Cardiac septum (tissue), 1 donor: ENCODE measurements around the gene GPSM1. TPM values are rescaled to one million over a fixed set of nuclear protein-coding genes. Genes with fewer than 3 reads are reported as not detected.
"Not testable (repeated sequence)": the region's sequence is repeated elsewhere in the genome, so short reads cannot be mapped to it uniquely, and the experiment has no call there.

Experiments
- DNase-seq: peaks from one replicate; pipeline ENCODE4 v3.0.0-alpha.2; 2020; ENCODE audit warnings: low spot score
- intact Hi-C: fragments of 100-400 bp; cut with DNase I; formaldehyde crosslinking; loops from one replicate; pipeline ENCODE4 v1.14.0; 2022
- total RNA-seq: library from RNA; stranded (reverse); fragmentation: NEBNext Ultra II Directional; extraction: Animal tissue kit (Norgen Biotek cat#: 25700); gene quantifications from one replicate; pipeline ENCODE4 v1.2.1, GENCODE V29; 2021
- donor health status: DM: no; HTN: no; CAD: no.

The GPSM1 gene
- total RNA-seq, 1 donor from 2014 or later, result 35.1 TPM

GRCh38 chr9:136397643-136398042 lies 70.3 kb downstream of the GPSM1 start:
- DNase-seq, result no peak
- intact Hi-C loops, result no loop called here

DNA sequence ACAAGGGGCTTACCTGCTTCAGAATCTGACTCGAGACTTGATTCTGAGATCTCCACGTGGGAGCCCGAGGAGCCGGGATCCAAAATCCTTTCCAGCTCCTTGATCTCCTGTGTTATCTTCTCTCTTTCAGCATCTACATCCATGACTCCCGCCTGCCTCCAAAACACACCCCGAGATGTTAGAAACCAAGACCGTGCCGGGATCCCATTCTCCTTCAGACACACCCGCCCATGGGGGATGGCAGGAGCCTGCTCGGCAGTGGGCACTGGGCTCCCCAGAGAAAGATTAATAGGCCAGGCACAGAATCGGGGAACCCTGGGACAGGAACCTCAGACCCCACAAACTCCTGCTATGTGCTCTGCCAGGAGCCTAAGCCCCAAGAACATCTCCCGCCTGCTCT lies 70.9 kb downstream of the GPSM1 start:
- no peak for DNase-seq

GRCh38 chr9:136399176-136400037 lies 72.1 kb downstream of the GPSM1 start:
- intact Hi-C loops, result loop anchor here (1.0 to 2.0 kb wide), 3 partner anchors 36 to 87 kb away; partner anchors contain the start of gene DNLZ
- DNase-seq, result no peak

More for the DNA sequence above, 70.9 kb downstream of the GPSM1 start:
- intact Hi-C loops, result no loop called here

GRCh38 chr9:136400038-136400834 lies 72.9 kb downstream of the GPSM1 start, which contains the start of gene SNAPC4:
Gene SNAPC4 (minus strand): TSS chr9:136400170. CDS start chr9:136398428, 1,742 bp downstream.
- intact Hi-C loops, result loop anchor here (1.0 to 2.0 kb wide), 3 partner anchors 37 to 87 kb away; partner anchors contain the start of gene DNLZ
- DNase-seq, result peak; percentile 94

DNA sequence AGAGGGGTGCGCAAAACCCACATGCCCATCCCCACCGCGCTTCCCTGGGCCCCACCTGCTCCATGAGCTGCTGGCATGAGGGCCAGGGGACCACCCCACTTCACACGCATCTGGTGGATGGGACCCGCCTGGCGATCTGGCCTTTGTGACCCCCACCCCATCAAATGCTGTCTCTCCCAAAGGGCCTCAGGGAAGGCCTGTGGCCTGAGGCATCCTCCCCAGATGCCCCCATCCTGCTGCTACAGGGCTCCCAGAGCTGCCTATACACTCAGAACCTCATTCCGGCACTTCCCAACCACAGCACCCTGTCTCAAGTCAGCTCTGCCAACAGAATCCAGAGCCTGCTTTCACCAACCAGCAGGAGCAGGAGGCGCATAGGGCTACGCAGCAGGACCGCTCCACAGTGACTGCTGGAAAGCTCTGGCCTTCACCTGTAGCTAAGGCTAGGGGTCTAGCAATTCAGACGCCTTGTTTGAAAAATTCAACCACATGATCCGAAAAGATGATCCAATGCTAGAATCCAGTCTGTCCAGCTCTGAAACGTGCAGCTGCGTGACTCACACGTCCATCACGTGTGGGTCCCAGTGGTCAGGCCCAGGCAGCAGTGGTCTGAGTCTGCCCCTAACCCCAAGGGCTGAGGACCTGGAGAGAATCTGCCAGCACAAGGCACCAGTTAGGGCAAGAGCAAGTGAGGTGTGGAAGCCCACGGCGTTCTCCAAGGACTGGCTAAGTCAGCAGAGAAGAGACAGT lies 74.0 kb downstream of the GPSM1 start:
- DNase-seq, result no peak
- intact Hi-C loops, result loop anchor here (2.0 kb wide), 2 partner anchors 63 to 89 kb away; no protein-coding TSS in a partner anchor

- intact Hi-C loops, result no loop called here
Observed at GRCh38 chr9:136402067-136402466, 74.7 kb downstream of the GPSM1 start.

DNA sequence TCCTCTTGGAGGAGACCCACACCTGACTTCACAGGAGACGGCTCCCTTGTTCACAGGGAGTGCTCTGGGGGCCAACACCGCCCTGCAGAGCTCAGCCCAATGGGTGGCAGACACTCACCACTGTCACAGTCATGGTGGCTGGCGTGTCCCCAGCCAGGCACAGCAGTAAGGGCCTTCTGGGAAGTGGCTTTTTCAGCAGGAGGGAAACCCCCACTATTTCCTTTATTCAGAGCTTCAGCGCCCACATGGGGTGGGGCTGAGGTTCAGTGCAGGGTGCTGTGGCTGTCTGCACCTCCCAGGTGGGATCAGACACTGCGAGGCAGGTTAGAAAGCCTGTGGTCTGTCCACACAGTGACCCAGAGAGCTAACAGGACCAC lies 76.2 kb downstream of the GPSM1 start:
- no peak for DNase-seq
- intact Hi-C loops, result no loop called here

More at GRCh38 chr9:136402067-136402466, 74.7 kb downstream of the GPSM1 start:
- no peak for DNase-seq

GRCh38 chr9:136403915-136404800 lies 76.8 kb downstream of the GPSM1 start:
- intact Hi-C loops, result no loop called here
- DNase-seq, result no peak

DNA sequence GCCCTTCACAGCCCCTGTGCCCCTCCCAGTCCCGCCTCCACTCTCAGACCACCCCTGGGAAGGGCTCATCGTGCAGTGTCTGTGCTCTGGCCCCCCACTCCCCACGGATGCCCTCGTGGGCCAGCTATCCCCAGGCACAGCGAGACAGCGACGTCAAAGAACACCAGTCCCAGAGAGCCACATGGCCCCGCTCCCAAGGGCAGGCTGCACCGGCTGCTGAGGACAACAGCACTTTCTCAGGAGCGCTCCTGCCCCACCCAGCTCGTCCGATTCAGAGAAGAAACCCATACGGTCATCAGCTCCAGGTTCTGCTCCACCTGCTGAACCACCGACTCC lies 77.4 kb downstream of the GPSM1 start:
- intact Hi-C loops, result no loop called here
- DNase-seq, result no peak

DNA sequence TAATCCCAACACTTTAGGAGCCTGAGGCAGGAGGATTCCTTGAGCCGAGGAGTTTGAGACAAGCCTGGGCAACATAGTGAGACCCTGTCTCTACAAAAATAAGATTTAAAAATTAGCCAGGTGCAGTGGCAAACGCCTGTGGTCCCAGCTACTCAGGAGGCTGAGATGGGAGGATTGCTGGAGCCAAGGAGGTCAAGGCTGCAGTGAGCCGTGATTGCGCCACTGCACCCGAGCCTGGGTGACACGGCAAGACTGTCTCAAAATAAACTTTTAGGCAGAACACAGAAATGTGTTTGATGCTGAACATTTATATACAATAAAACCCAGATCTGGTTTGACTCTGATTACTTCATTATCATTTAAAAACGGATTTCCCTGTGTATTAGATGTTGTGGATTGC lies 78.1 kb downstream of the GPSM1 start:
- DNase-seq, result no peak
- intact Hi-C loops, result no loop called here

DNA sequence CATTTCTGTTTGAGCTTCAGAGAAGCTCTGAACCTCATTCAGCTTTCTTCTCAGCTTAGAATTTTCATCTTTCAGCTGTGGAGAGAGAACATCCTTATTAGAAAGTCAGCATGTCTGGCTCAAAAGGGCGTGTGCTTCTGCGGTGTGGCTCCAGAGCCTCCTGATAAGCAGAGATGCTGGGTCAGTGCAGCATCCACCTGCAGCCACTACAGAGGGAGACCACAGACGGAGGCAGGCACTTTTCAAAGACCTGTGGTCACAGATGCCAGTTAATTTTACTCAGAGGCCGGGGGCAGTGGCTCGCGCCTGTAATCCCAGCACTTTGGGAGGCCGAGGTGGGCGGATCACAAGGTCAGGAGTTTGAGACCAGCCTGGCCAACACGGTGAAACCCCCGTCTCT lies 78.6 kb downstream of the GPSM1 start:
- intact Hi-C loops, DNase-seq: not testable (repeated sequence)

GRCh38 chr9:136407061-136407460 lies 79.7 kb downstream of the GPSM1 start:
- intact Hi-C loops, DNase-seq: not testable (repeated sequence)

DNA sequence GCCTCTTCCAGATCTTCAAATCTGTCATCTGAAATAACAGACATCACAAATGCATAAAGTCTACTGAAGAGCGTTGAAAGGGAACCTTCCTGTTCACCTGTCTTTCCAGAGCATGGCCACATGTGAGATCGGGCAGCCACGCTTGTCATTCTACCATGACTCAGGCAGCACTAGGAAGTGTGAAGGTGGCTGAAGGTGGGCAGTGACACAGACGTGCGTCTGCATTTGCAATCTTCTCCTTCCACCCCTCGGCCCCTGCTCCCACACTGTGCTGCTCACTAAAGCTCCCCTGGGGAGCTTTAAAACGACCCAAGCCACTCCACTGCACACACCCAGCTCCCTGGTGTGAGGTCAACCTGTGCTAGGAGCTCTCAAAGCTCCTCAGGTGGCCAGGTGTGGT lies 80.6 kb downstream of the GPSM1 start:
- intact Hi-C loops, result no loop called here
- DNase-seq, result no peak

Other genes with a start within 250 kb of the GPSM1 start
- 57.8 TPM for gene NACC2, start 232.2 kb upstream of the GPSM1 start, total RNA-seq
- gene TMEM250, start 208.7 kb upstream of the GPSM1 start, total RNA-seq, result 19.8 TPM
- not detected for gene LHX3, start 122.4 kb upstream of the GPSM1 start, total RNA-seq
- 7.2 TPM for gene QSOX2, start 81.7 kb upstream of the GPSM1 start, total RNA-seq
- 0.03 TPM for gene CCDC187, start 23.4 kb upstream of the GPSM1 start, total RNA-seq
- 34.1 TPM for gene DNLZ, start 36.2 kb downstream of the GPSM1 start, total RNA-seq
- gene CARD9, start 46.1 kb downstream of the GPSM1 start, total RNA-seq, result 0.70 TPM
- 3.9 TPM for gene SNAPC4, start 72.6 kb downstream of the GPSM1 start, total RNA-seq
- 23.1 TPM for gene ENTR1, start 83.1 kb downstream of the GPSM1 start, total RNA-seq
- gene PMPCA, start 83.1 kb downstream of the GPSM1 start, total RNA-seq, result 68.9 TPM
- gene INPP5E, start 112.3 kb downstream of the GPSM1 start, total RNA-seq, result 14.2 TPM
- gene SEC16A, start 155.5 kb downstream of the GPSM1 start, total RNA-seq, result 33.7 TPM
- gene NOTCH1, start 218.5 kb downstream of the GPSM1 start, total RNA-seq, result 29.7 TPM